HG02943 (cell line): ENCODE data around the gene ATP5MC2.
"Not testable (repeated sequence)": the region's sequence is repeated elsewhere in the genome, so short reads cannot be mapped to it uniquely, and the experiment has no call there.

Experiments used
- ATAC-seq: cut with Tn5 transposase; IDR thresholded peaks from one replicate; pipeline ENCODE4 v1.9.1; 2021; ENCODE audit warnings: mild to moderate bottlenecking, low read depth, moderate library complexity; ENCODE audit not compliant: unreplicated experiment

Gene ATP5MC2

DNA sequence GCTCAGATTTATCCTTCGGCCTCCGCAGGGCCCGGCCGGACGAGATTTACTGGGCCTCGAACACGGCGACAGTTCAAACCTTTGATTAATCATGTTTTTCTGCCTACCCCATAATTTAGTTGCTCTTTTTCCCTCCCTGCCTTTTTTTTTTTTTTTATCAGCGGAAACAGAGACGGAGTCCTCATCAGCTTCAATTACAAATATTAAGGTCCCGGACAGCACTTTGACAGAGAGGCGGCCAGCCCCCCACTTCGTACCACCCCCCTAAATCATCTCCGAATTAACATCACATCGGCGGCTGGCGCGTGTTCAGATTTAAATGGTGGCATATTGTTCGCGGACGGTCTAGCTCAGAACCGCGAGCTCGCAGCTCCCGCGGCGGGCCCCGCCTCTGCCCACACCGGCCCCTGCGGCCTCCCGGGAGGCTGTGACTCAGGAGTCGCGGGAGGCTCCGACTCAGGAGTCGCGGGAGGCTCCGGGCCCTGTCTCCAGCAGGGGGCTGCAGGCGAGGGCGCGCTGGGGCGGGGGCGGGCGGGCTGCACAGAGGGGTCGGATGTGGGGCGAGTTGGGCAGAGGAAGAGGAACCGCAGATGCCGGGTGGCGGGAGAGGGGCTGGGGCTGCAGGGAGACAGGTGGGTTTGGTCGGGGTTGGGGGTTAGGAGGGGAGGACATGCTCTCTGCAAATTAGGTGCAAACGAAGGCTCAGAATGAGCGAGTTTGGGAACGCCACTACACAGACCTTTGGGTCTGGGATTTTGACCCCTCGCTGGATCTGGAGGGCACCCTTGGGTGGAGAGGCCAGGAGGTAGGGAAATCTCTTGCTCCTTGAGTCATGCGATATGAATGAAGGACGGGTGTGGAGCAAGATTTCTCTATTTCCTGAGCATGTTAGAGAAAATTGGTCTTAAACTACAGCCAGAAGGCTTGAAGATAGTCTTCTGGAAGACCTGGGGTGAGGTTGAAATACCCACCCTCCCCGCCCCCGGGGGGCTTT, 19.6 kb upstream of the ATP5MC2 start:
- ATAC-seq: no peak

DNA sequence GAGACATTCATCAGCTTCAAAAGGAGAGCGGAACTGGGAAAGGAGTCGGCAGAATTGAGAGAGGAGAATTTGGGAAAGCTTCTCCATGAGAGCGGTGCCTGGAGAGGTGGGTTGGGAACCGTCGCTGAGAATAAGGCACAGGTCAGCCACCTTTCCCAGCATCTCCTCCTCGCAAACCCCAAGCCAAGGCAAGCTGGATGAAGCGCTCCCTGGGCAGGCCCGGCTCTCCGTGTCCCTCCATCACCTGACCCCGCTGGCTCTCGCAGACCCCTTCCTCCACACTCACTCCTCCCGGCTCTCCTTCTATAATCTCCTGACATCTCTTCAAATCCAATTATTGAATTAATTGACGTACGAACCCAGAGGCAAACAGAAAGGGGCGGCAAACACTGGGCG, 18.9 kb upstream of the ATP5MC2 start:
- no peak for ATAC-seq

DNA sequence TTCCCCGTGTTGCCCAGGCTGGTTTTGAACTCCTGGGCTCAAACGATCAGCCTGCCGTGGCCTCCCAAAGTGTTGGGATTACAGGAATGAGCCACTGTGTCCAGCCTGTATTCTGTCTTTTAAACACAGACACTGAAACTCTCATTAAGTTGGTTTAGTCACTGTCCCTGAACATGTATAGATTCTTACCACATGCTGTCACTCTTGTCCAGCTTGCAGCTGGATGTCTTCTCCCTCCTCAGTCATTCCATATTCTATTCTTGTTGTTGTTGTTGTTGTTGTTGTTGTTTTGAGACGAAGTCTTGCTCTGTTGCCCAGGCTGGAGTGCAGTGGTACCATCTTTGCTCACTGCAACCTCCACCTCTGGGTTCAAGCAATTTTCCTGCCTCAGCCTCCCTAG, 12.3 kb upstream of the ATP5MC2 start:
- no peak for ATAC-seq

DNA sequence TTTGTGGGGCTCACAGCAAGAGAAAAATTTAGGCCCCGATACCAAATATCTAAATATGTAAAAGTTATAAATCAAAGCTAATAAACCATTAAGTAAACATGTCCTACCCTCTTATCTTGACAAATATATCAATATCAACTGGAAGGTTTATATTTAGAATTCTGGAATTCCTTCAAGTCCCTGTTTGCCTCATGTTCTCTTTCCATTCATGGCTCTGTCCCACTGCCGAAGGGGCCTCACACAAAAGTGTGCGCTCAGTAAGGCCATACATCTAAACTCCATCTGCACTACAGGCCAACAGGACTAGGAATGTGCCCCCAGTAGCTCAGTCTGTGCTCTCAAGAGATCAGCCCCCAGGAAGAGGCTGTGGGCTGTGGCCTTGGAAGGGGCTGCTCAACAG, 10.6 kb upstream of the ATP5MC2 start:
- no peak for ATAC-seq

DNA sequence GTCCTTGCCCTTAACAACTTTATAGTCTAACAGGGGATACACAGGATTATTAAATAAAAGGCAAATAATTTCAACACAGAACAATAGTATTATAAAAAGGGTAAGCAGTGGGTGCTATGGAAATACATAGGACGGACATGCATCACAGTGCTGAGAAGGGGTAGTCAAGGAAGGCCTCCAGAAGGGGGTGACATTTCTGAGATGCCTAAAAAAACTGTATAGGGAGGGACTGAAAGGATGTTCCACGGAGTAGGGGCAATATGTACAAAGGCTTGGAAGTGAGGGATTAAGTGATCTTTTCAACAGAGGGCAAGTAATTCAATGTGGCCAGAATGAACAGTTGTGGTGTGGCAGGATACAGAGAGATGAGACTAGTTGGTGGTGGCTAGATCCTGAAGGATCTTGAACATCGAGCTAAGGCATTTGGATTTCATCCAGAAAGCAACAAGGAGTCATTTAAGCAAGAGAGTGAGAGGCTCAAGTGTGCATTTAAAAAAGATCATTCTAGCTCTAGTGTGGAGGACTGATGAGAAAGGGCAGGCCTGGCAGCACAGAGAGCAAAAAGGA, 8.9 kb upstream of the ATP5MC2 start:
- no peak for ATAC-seq

DNA sequence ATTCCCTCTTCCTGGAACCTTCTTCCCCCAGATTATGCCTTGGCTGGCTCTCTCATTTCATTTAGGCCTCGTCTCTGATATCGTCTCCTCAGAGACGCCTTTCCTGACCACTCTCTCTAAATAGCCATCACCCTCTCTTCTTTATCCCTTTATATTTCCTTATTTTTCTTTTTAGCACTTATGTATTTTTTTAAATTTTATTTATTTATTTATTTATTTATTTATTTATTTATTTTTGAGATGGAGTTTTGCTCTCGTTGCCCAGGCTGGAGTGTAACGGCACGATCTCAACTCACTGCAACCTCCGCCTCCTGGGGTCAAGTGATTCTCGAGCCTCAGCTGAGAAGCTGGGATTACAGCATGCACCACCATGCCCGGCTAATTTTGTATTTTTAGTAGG, 8.1 kb upstream of the ATP5MC2 start:
- ATAC-seq: no peak

DNA sequence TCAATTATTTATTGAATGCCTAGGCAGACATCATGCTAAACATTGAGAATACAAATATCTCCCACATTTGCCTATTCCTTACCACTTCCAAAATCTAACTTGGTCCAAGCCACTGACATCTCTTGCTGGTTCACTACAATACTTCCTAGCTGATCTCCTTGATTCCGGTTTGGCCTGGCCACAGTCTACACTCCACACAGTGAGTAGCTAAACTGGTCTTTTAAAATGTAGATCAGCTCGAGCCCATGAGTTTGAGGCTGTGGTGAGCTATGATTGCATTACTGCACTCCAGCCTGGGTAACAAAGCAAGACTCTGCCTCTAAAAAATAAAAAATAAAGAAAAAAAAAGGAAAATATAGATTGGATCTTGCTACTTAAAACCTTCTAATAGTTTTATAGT, 7.6 kb upstream of the ATP5MC2 start:
- no peak for ATAC-seq

DNA sequence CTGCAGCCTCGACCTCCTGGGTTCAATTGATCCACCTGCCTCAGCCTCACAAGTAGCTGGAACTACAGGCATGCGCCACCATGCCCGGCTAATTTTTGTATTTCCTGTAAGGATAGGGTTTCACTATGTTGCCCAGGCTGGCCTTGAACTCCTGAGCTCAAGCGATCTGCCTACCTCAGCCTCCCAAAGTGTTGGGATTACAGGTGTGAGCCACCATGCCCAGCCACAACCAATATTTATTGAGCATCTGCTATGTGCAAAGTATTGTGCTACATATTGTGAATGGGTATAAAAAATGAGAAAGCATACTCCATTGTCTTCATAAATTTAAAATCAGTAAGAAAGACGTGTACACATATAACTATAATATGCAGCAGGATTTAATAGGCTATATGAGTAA, 4.2 kb upstream of the ATP5MC2 start:
- ATAC-seq: not testable (repeated sequence)

DNA sequence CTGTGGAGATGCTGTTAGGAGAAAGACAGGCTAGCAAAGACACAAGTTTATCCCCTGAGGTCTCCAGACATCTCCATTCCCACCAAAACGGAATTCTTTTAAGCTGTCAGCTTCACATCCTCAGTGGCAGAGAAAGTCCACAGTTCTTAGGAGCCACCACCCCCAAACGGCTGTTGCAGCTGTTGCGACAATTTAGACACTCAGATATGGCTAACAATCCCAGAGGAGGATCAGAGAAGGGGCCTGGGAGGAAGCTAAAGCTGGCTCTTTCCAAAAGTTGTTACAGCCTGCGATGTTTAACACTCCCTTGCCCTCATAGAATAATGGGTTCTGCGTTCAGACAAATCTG, 1.9 kb upstream of the ATP5MC2 start:
- ATAC-seq: no peak

DNA sequence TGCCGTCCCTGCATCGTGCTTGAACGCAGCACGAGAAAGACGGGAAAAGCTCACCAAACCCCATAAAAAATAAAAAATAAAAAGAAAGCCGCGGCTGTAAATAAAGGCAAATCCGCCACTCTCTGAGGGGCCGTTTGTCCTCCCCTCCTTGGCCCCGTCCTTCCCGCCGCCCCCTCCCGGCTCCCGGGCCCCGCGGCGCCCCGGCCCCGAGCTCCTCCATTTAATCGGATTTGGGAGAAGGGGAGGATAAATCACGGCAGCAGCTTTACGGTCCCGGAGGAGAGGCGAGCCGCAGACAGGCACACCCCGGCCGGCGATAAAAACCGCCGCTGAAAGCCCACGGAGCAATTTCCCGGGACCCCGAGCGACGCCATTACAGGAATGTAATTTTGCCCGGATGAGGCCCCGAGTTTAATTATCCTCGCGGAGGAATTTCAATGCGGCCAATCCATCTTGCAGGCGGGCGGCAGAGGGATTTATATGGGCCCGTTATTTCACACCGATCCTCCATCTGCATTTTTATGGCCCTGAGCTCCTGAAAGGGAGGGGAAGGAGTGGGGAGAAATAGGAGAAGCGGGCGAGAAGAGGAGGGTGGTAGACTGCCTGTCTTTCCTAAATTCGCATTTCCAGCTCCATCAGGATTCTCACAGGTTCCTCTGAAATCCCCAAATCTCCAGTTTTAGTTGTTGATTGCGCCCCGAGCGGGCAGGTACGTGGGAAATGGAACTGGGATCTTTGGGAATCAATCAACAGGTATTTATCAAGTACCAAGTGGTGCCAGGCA, 1.3 kb upstream of the ATP5MC2 start:
- no peak for ATAC-seq

DNA sequence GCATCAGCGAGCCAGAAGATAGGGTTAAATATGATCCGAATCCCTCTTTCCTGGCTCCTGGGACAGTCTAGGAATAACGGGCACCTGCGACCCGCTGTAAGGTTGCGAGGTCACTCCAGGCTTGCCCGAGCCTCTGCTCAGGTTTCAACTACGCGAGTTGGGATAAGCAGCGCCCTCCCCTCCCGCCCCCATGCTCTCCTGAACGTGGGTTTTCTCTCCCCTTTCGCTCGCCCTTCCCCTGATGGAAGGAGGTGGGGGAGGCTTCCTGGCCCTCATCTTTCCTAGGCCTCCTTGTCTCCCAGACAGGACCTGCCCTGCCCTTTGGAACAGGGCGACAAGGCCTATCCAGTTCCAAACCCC, 753 bp upstream of the ATP5MC2 start:
- ATAC-seq: no peak

DNA sequence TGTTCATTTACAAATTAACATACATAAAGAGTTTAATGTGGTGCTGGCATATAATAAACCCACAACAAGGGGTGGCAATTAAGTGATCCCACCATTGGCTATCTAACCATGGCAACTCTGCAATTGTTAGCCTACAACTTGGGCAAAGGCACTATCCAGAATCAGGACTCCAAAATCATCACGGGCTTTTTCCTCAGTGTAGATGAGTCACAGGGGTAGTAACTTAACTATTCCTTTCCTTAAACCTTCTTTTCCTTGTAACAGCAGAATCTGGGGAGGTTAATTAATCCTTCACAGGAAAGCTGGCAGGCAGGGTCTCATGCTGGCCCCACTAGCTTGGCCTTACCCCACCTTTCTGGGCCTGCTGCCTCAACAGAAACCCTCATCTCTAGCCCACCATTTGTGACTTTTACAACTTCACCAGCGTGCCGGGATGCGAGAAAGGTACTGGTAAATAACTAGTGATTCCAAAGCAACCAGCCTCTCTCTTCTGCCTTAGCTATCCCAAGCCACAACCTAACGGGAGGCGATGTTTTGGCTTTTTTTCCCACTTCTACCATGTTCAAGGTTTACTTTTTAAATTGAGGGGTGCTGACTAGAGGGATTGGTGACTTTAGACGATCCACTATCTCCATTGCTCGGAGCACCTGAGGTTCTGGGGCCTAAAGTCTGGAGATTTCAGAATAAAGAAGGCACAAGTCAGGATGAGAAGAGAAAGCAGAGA, 744 bp downstream of the ATP5MC2 start:
- ATAC-seq: no peak

DNA sequence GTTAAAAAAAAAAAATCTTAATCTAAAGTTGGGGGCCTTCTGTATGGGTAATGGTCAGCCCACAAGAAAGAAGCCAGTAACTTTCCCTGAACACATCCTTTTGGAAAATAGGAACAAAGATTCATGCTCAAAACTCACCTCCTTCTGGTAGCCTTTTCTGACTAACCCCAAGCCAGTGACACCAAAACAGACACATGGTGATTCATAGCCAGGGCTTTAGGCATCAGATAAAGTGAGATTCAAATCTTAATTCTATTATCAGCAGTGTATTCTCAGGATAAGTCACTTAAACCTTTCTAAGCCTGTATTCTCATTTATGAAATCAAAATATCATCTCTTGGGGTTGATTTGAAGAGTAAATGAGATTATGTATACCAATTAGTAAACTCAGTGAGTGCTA, 4.9 kb downstream of the ATP5MC2 start:
- no peak for ATAC-seq

DNA sequence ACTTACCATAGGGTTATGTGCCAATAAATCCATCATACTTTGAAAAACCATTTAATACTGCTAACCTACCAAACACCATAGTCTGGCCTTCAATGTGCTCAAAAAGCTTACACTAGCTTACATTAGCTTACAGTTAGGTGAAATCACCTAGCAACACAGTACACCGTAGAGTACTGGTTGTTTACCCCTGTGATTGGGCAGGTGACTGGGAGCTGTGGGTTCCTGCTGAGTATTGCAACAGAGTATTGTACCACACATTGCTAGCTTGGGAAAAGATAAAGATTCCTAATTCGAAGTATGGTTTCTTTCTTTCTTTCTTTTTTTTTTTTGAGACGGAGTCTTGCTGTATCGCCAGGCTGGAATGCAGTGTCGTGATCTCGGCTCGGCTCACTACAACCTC, 5.6 kb downstream of the ATP5MC2 start:
- no peak for ATAC-seq

DNA sequence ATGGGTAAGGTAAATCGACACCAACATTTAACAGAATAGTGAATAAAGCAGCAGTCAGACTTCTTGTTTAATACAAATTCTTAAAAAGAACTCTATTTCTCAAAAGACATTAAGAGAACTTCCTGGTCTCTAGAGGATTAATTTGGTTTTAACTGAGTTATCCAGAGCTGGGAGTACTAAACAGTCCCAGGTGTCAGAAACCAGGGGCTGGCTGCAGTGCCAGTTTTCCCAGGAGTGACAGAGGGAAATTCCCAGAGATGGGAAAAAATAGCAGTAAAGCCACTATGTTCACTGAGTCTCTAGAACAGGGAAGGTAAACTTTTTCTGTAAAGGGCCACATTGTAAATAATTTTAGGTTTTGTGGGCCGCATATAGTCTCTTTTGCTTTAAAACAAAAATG, 8.8 kb downstream of the ATP5MC2 start:
- no peak for ATAC-seq

DNA sequence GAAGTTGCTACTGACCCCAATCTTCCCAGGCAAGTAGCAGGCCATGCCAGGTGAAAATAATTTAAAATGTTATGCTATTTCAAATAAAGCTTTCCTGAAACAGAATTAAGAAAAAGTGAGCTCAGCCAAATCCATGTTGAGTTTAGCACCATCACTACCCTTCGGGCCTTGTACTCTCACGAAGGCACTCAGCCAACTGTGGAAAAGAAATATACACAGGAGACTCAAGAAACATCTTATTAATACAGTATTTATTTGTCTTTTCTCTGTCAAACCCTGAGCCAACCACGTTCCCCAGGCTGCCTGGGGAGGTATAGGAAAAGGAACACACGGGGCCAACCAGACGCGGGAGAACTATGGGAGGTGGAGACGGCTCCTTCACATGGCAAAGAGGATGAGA, 10.9 kb downstream of the ATP5MC2 start:
- no peak for ATAC-seq

DNA sequence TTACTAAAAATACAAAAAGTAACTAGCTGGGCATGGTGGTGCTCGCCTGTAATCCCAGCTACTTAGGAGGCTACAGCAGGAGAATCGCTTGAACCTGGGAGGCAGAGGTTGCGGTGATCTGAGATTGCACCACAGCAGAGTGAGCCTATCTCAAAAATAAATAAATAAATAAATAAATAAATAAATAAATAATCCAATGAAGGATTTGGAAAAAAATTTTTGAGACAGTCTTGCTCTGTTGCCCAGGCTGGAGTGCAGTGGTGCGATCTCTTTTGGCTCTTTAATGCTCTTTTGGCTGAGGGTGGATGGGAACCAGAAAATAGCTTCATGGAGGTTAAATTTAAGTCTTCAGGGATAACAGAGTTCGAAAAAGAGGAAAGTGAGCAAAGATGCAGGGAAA, 11.7 kb downstream of the ATP5MC2 start:
- ATAC-seq: no peak

DNA sequence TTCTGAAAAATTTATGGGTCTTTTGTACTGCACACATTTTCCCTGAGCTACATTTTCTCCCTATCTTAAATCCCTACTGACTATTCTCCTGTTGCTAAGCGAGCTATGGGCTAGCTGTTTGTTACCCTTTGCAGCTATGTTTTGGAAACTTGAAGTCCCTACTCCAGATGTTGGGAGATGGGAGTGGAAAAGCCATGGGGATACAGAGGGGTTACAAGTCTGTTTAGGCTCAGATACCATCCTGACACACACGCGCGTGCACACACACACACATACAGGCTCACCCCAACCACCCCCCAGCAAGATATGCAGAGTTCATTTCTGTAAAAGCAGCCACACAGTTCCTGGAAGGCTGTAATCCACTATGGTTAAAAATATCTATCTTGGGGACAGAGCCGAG, 15.8 kb downstream of the ATP5MC2 start:
- ATAC-seq: no peak

DNA sequence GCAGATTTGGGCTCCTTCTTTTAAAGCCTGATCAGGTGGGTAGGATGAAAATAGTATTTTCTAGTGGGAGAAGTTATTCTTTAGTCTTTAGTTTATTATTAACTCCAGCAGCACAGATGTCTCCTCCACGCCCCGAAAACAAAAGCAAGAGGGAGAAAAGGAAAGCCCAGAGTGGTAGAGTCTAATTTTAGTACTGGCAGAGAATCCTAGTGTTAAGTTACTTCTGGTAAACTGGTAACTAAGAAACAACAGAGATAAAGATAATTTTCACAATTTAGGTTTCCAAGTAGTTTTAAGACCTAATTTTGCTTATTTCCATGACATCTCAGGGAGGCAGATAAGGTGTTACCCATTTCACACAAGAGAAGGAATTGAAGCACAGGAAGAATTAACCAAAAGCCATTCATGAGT, 16.3 kb downstream of the ATP5MC2 start:
- ATAC-seq: no peak

DNA sequence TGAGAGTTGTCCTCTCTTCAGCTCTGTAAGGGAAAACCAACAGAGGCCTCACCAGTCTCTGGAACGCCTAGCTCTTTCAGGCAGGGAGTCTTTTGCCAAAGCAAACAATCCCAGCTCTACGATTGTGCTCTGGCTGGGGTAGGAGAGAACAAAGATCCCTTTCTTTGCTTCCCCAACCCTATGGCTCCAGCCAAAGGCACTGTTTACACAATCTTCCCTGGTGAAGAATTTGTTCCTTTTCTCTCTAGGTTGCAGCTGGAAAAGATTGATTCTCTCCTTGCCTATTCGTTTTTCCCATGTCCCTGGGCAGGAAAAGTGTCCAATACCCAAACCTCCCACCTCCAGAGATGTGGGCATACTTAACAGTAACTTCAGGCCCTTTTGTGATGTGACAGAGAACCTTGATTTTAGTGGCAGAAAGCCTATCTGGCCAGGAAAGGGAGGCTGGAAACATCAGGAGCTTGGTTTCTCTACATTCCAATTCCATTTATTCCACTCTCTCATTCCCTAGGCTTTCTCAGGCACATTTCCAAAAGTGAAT, 16.8 kb downstream of the ATP5MC2 start:
- no peak for ATAC-seq

DNA sequence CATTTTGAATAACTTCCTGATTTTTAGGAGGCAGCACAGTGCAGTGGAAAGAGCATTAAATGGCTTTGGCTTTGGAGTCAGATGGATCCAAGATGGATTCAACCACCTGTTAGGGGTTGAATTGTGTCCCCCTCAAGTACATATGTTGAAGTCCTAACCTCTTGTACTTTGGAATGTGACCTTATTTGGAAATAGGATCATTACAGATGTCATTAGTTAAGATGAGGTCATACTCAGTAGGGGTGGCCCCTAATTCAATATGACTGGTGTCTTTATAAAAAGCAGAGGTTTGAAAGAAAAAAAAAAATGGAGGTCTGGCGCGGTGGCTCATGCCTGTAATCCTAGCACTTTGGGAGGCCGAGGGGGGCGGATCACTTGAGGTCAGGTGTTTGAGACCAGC, 18.8 kb downstream of the ATP5MC2 start:
- no peak for ATAC-seq
